SJSA1 (cell line): ENCODE measurements around the gene SH3TC1. TPM values are rescaled to one million over a fixed set of nuclear protein-coding genes. Genes with fewer than 3 reads are reported as not detected.

ENCODE experiments used
- DNase-seq, 2 experiments: peaks; one replicate each; pipeline ENCODE4 v3.0.0-alpha.2; 2015 to 2020; ENCODE audit warnings: low spot score in 2 of 2, low read depth in 1 of 2
- H3K27ac ChIP-seq: fragments of 250-450 bp; sonication (Bioruptor Pico); 2 replicates; pipeline ENCODE4 v1.5.1; 2020; ENCODE audit warnings: mild to moderate bottlenecking, moderate library complexity
- H3K27me3 ChIP-seq: fragments of 250-450 bp; sonication (Bioruptor Pico); replicated peaks from 2 replicates; pipeline ENCODE4 v1.5.1; 2020; ENCODE audit warnings: mild to moderate bottlenecking, moderate library complexity
- H3K36me3 ChIP-seq: fragments of 250-450 bp; sonication (Bioruptor Pico); 2 replicates; pipeline ENCODE4 v1.5.1; 2020; ENCODE audit warnings: mild to moderate bottlenecking
- H3K4me1 ChIP-seq: fragments of 250-450 bp; sonication (Bioruptor Pico); replicated peaks from 2 replicates; pipeline ENCODE4 v1.6.1; 2021; ENCODE audit warnings: mild to moderate bottlenecking
- H3K4me3 ChIP-seq: fragments of 250-450 bp; sonication (Bioruptor Pico); 2 replicates; pipeline ENCODE4 v1.5.1; 2020; ENCODE audit warnings: mild to moderate bottlenecking
- H3K9me3 ChIP-seq: fragments of 250-450 bp; sonication (Bioruptor Pico); replicated peaks from 2 replicates; pipeline ENCODE4 v1.5.1; 2020; ENCODE audit warnings: mild to moderate bottlenecking
- total RNA-seq: library from RNA; depleted of rRNA; stranded (reverse); fragments of >200 nt; shearing (Covaris generic); gene quantifications from 2 replicates; pipeline ENCODE4 v1.2.3, GENCODE V29; 2014

SH3TC1 gene
- total RNA-seq, 1 experiment from 2014 or later: 1.4 TPM

DNA sequence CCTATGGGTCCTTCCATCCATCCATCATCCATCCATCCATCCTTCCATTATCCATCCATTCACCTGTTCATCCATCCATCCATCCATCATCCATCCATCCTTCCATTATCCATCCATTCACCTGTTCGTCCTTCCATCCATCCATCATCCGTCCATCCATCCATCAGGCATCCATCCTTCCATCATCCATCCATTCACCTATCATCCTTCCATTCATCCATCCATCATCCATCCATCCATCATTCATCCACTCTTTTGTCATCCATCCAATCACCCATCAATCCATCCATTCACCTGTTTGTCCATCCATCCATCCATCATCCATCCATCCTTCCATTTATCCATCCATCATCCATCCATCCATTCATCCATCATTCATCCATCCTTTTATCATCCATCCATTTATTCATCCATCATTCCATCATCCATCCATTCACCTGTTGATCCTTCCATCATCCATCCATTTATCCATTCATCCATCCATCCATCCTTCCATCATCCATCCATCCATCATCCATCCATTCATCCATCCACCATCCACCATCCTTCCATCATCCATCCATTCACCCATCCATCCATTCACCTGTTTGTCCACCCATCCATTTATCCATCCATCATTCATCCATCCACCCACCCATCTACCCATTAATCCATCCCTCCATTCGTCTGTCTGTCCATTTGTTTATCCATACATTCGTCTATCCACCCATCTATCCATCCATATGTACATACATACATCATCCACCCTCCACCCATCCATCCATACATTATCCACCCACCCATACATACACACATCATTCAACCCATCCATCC lies 34.8 kb downstream of the SH3TC1 start:
- Histone ChIP-seq H3K4me3 (no peak overlapping the region), H3K4me1 (peaks cover under 1% of the 10 kb centered on the region; the same call in 1 of the 2 replicates), H3K36me3 (no peaks in the 10 kb centered on the region), H3K9me3 (no peaks in the 10 kb centered on the region), H3K27me3 (no peaks in the 10 kb centered on the region), H3K27ac (no peak overlapping the region)
- DNase-seq: no peak

- no peak overlapping the region for H3K27ac ChIP-seq
- no peaks in the 10 kb centered on the region for H3K4me1 ChIP-seq
- no peaks in the 10 kb centered on the region for H3K9me3 ChIP-seq
- no peak overlapping the region for H3K4me3 ChIP-seq
- H3K27me3 ChIP-seq: no peaks in the 10 kb centered on the region
- no peak for DNase-seq
- H3K36me3 ChIP-seq: no peaks in the 10 kb centered on the region
These were observed 35.6 kb downstream of the SH3TC1 start for GRCh38 chr4:8234715-8235114.

GRCh38 chr4:8235224-8235623 lies 36.1 kb downstream of the SH3TC1 start:
- H3K36me3 ChIP-seq: no peaks in the 10 kb centered on the region
- no peak overlapping the region for H3K4me3 ChIP-seq
- DNase-seq: no peak
- no peaks in the 10 kb centered on the region for H3K27me3 ChIP-seq
- H3K4me1 ChIP-seq: no peaks in the 10 kb centered on the region
- H3K9me3 ChIP-seq: no peaks in the 10 kb centered on the region
- H3K27ac ChIP-seq: no peak overlapping the region

- H3K9me3 ChIP-seq: no peaks in the 10 kb centered on the region
- H3K27ac ChIP-seq: no peak overlapping the region
- H3K4me1 ChIP-seq: no peaks in the 10 kb centered on the region
- H3K4me3 ChIP-seq: no peak overlapping the region
- no peak for DNase-seq
- H3K36me3 ChIP-seq: no peaks in the 10 kb centered on the region
- H3K27me3 ChIP-seq: no peaks in the 10 kb centered on the region
These were observed 36.6 kb downstream of the SH3TC1 start for GRCh38 chr4:8235686-8236085.

- H3K4me3 ChIP-seq: no peak overlapping the region
- H3K4me1 ChIP-seq: no peaks in the 10 kb centered on the region
- no peaks in the 10 kb centered on the region for H3K9me3 ChIP-seq
- no peak overlapping the region for H3K27ac ChIP-seq
- H3K27me3 ChIP-seq: no peaks in the 10 kb centered on the region
- H3K36me3 ChIP-seq: no peaks in the 10 kb centered on the region
- no peak for DNase-seq
These were observed 37.2 kb downstream of the SH3TC1 start for GRCh38 chr4:8236106-8236919.

GRCh38 chr4:8236920-8237195 lies 37.8 kb downstream of the SH3TC1 start:
- H3K9me3 ChIP-seq: no peaks in the 10 kb centered on the region

DNA sequence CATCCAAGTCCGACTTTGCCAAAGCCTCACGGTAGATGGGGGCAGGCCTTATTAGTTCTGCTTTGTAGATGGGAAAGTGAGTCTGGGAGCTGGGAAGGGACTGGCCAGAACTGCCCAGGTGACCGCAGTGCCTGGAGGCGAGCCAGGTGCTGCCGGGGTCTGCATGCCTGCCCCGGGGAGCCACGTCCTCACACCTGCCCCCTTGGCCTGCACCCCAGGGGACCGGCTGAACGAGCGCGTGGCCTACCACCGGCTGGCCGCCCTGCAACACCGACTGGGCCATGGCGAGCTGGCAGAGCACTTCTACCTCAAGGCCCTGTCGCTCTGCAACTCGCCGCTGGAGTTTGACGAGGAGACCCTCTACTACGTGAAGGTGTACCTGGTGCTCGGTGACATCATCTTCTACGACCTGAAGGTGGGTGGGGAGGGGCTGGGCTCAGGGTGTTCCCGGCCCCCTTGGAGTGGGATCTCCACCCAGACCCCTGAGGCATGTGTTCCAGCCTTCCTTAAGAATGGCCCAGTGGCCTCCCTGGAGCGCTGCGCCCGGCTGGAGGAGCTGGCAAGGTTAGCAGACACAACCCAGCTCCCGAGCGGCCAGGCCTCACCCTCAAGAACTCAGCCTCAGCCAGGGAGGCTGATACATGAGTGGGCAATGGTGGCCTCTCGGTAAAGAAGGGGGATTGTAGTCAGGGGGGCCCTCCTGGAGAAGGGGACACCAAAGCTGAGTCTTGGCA lies 38.3 kb downstream of the SH3TC1 start:
- peaks cover 2% of the 10 kb centered on the region for H3K4me1 ChIP-seq
- H3K27me3 ChIP-seq: no peaks in the 10 kb centered on the region
- no peak overlapping the region for H3K27ac ChIP-seq
- H3K4me3 ChIP-seq: no peak overlapping the region
- no peak for DNase-seq
- no peaks in the 10 kb centered on the region for H3K36me3 ChIP-seq
- no peaks in the 10 kb centered on the region for H3K9me3 ChIP-seq

More at GRCh38 chr4:8236920-8237195, 37.8 kb downstream of the SH3TC1 start:
- Histone ChIP-seq H3K27me3 (no peaks in the 10 kb centered on the region), H3K4me3 (no peak overlapping the region), H3K4me1 (no peaks in the 10 kb centered on the region), H3K36me3 (no peaks in the 10 kb centered on the region), H3K27ac (no peak overlapping the region)
- DNase-seq: no peak

DNA sequence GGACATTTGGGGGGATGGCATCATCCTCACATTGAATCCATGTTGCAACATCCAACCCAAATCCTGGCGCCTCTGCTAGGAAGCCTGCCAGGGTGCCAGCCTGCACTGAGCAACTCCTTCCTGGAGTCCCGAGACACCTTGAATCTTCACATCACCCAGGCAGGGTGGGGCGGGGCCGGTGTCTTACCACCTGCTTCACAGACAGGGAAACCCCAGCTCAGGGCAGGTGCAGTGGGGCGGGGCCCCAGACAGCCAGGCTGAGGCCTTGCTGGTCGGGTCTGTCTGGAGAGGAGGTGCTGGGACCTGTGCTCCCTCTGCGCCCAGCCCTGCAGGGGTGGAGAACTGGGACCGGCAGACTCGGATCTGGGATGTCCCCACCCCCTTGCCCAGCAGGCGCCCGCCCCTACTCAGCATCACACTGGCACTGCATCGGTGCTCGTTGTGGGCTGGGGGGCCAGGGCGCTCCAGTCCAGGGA lies 39.0 kb downstream of the SH3TC1 start:
- no peak overlapping the region for H3K27ac ChIP-seq
- H3K36me3 ChIP-seq: no peaks in the 10 kb centered on the region
- DNase-seq: no peak
- H3K4me3 ChIP-seq: no peak overlapping the region
- no peaks in the 10 kb centered on the region for H3K27me3 ChIP-seq
- peaks cover 4% of the 10 kb centered on the region for H3K4me1 ChIP-seq
- no peaks in the 10 kb centered on the region for H3K9me3 ChIP-seq

DNA sequence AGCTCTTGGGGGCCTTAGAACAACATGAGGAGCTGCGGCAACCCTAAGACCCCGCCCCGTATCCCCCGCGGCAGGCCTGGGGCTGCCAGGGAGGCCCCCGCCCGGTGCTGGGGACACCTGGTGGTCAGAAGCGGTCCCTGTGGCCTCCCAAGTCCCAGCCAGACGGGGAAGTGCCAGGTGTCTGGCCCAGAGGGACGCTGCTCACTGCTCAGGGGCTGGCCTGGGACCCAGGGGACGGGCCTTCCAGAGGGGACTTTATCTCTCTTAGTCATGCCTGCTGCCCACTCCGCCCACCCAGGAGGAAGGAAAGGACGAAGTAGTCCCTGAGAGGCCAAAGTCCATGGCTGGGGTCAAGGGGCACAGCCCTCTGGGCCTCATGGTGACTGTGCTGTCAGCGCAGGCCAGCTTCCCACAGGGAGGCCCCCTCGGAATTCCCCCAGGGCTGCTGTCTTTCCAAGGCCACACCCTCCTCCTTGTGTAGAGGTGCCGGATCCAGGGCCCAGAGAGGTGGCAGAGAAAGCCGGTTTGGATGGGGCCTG lies 39.5 kb downstream of the SH3TC1 start:
- no peak for DNase-seq
- no peaks in the 10 kb centered on the region for H3K9me3 ChIP-seq
- H3K27ac ChIP-seq: no peak overlapping the region
- no peaks in the 10 kb centered on the region for H3K36me3 ChIP-seq
- peaks cover 4% of the 10 kb centered on the region for H3K4me1 ChIP-seq
- H3K4me3 ChIP-seq: no peak overlapping the region
- H3K27me3 ChIP-seq: no peaks in the 10 kb centered on the region

DNA sequence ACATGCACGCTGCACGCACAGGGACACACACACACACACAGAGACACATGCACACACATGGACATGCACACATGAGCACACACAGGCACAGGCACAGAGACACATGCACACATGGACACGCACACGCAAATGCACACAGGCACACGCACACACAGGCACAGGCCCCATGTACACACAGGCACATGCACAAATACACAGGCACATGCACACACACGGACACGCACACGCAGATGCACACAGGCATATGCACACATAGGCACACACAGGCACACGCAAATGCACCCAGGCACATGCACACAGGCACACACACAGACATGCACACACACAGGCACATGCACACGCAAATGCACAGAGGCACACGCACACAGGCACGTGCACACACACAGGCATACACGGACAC lies 40.1 kb downstream of the SH3TC1 start:
- peaks cover 4% of the 10 kb centered on the region for H3K4me1 ChIP-seq
- DNase-seq: no peak
- no peaks in the 10 kb centered on the region for H3K27me3 ChIP-seq
- no peaks in the 10 kb centered on the region for H3K9me3 ChIP-seq
- no peaks in the 10 kb centered on the region for H3K36me3 ChIP-seq
- H3K27ac ChIP-seq: no peak overlapping the region
- no peak overlapping the region for H3K4me3 ChIP-seq

- peaks cover 4% of the 10 kb centered on the region for H3K4me1 ChIP-seq
- H3K9me3 ChIP-seq: no peaks in the 10 kb centered on the region
- H3K27ac ChIP-seq: no peak overlapping the region
- H3K36me3 ChIP-seq: no peaks in the 10 kb centered on the region
- H3K4me3 ChIP-seq: no peak overlapping the region
- no peaks in the 10 kb centered on the region for H3K27me3 ChIP-seq
- DNase-seq: no peak
These were observed 40.6 kb downstream of the SH3TC1 start for GRCh38 chr4:8239661-8240060.

- Histone ChIP-seq H3K9me3 (no peaks in the 10 kb centered on the region), H3K27me3 (no peaks in the 10 kb centered on the region), H3K4me1 (peaks cover 4% of the 10 kb centered on the region), H3K4me3 (no peak overlapping the region), H3K36me3 (no peaks in the 10 kb centered on the region), H3K27ac (no peak overlapping the region)
- no peak for DNase-seq
These were observed 41.3 kb downstream of the SH3TC1 start for GRCh38 chr4:8240211-8241041.

GRCh38 chr4:8241211-8241779 lies 42.2 kb downstream of the SH3TC1 start:
- peaks cover 4% of the 10 kb centered on the region for H3K4me1 ChIP-seq
- no peak for DNase-seq
- H3K4me3 ChIP-seq: no peak overlapping the region
- H3K9me3 ChIP-seq: no peaks in the 10 kb centered on the region
- no peaks in the 10 kb centered on the region for H3K36me3 ChIP-seq
- H3K27me3 ChIP-seq: no peaks in the 10 kb centered on the region
- no peak overlapping the region for H3K27ac ChIP-seq
